ENCODE results near the gene SLC9A3. TPM values are rescaled to one million over a fixed set of nuclear protein-coding genes. Genes with fewer than 3 reads are reported as not detected.

SLC9A3 gene
- polyA plus RNA-seq, 6 donors from 2014 or later: 0.84 to 2.1 (median 1.6) TPM

Other genes with a start within 250 kb of the SLC9A3 start
- gene AHRR, start 202.7 kb downstream of the SLC9A3 start, polyA plus RNA-seq (ENCODE audit: low read depth in 6 of 6): under 1 TPM in 1 of 6 donors, not detected in 5; 0.09 TPM
- 10 to 100 TPM; 18.8 to 36.1 (median 22.9) TPM for gene EXOC3, start 81.3 kb downstream of the SLC9A3 start, polyA plus RNA-seq (ENCODE audit: low read depth in 6 of 6)
- 1 to 10 TPM in 5 of 6 donors, not detected in 1; 1.9 to 7.8 (median 2.9) TPM for gene CEP72, start 87.9 kb upstream of the SLC9A3 start, polyA plus RNA-seq (ENCODE audit: low read depth in 6 of 6)
- under 1 TPM in 1 of 6 donors, not detected in 5; 0.11 TPM for gene TPPP, start 168.9 kb upstream of the SLC9A3 start, polyA plus RNA-seq (ENCODE audit: low read depth in 6 of 6)